GM19438 (cell line): Measurements from ENCODE around the gene NCKAP5.

ENCODE experiments used
- ATAC-seq: cut with Tn5 transposase; IDR thresholded peaks from one replicate; pipeline ENCODE4 v1.9.1; 2021; ENCODE audit warnings: low read depth; ENCODE audit not compliant: unreplicated experiment

The NCKAP5 gene

DNA sequence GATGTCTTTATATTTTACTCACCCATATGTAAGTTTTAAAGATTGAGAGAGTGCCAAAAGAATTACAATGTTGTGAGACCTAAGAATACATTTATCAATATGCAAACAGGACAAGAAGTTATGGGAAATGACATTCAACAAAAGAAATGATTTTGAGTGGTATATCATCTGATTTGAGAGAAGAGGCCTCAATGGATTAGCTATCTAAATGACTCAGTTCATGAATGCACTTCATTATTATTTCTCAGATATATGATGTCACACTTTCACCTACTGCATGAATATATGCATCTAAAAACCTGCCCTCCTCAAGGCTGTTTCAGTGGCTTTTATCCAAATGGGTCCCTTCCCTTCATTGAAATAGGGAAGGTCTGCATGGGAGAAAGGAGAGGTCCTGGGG is 769.9 kb downstream of the NCKAP5 start:
- no peak for ATAC-seq

DNA sequence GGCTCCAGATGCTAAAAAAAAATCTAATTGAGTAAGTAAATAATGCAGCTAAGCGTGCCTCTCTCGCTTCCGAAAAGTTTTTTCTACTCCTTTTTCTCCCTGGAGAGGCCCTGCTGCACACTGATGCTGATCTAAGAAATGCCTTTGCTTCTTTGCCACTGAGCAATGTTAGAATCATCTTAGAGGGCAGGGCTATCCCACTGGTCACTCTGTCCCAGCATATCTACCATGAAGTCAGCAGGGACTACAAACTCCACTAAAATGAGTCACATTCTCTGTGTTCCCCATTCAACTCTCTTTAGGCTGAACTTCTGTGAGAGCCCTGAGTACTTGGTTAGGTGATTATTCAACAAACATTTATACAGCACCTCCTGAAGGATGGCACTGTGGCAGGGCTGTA is 770.7 kb downstream of the NCKAP5 start:
- ATAC-seq = no peak

DNA sequence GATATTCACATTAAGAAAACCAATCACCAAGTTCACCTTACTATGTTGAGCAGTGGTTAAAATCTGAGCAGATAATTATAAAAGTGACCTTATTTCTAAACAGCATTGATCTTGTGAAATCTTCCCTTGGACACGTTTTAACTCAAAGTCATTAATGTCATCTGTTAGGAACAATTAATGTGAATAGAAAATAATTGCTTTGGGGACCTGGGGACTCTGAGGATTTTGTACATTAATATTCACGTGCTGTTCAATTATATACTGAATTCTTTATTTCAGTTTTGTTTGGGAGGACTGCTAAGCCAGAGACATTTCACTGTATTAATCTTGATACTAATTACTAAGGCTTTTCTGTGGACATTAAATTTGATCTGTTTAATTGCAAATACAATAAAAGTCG is 771.2 kb downstream of the NCKAP5 start:
- no peak for ATAC-seq

- no peak for ATAC-seq
Measured at GRCh38 chr2:132795220-132795619, 773.0 kb downstream of the NCKAP5 start.

DNA sequence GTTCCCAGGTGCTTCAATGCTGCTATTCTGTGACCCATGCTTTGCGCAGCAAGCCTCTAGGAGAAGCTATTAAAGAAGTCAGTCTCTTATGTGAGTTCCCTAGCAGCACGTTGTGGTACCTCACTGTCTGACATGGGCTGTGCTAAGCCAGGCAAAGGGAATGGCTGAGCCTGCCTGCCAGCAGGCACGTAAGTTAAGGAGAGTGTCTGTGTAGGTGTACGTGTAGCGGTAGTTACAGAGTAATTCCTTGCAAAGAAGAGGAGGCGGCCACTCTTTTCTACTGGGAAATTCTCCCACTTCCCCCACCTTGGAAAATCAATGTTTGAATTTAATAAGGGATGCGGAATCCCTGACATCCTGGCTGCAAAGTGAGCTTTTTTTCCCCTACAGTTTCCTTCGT is 774.7 kb downstream of the NCKAP5 start:
- ATAC-seq = no peak

- no peak for ATAC-seq
Measured at GRCh38 chr2:132790207-132790785, 778.0 kb downstream of the NCKAP5 start.

- no peak for ATAC-seq
Measured at GRCh38 chr2:132789066-132789465, 779.2 kb downstream of the NCKAP5 start.

- ATAC-seq = no peak
Measured at GRCh38 chr2:132788310-132788838, 779.9 kb downstream of the NCKAP5 start.

GRCh38 chr2:132783883-132784282 is 784.4 kb downstream of the NCKAP5 start:
- no peak for ATAC-seq

- ATAC-seq = no peak
Measured at GRCh38 chr2:132782176-132782783, 786.0 kb downstream of the NCKAP5 start.

DNA sequence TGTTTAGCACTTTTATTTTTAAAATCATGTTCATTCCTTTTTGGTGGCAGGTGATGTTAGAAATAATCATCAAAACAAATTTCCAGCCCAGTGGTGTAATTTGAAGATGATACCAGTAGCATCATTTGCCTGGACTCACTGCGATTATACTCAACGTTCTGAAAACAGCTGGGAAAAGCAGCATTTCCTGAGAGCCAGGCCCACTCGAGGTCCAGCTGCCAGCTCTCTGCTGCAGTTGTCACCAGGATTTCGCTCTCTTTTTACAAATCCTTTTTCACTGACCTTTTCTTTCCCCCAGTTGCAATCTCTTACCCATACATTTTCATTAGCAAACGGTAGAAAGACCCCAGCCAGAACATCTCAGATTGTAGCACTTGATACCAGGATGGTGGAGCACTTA is 787.6 kb downstream of the NCKAP5 start:
- no peak for ATAC-seq

DNA sequence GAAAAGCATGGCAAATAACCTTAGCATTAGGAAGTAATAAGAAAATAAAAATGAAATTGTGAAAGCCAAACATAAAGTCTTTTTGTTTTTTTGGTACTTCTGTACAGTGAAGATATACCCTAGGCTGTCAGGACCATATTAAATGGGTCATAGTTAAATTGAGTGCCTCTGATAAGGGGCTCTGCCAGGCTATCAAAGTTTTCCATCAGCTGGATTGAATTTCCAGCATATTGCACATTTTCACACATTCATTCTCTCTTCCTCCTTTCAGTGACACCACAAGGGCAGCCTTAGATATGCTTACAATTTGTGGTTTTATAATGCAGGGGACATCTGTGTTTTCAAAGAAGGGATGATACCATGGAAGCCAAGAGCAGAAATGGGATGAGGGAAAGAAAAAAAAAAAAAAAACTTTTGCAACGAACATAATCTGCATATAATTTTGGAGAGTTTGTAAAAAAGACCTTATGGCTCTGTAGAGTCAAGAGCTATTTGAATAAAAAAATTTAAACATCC is 789.0 kb downstream of the NCKAP5 start:
- no peak for ATAC-seq

GRCh38 chr2:132776287-132776686 is 792.0 kb downstream of the NCKAP5 start:
- ATAC-seq = no peak

GRCh38 chr2:132774189-132774588 is 794.1 kb downstream of the NCKAP5 start:
- no peak for ATAC-seq

- no peak for ATAC-seq
Measured at GRCh38 chr2:132773331-132773730, 794.9 kb downstream of the NCKAP5 start.

- no peak for ATAC-seq
Measured at GRCh38 chr2:132772340-132772739, 795.9 kb downstream of the NCKAP5 start.

DNA sequence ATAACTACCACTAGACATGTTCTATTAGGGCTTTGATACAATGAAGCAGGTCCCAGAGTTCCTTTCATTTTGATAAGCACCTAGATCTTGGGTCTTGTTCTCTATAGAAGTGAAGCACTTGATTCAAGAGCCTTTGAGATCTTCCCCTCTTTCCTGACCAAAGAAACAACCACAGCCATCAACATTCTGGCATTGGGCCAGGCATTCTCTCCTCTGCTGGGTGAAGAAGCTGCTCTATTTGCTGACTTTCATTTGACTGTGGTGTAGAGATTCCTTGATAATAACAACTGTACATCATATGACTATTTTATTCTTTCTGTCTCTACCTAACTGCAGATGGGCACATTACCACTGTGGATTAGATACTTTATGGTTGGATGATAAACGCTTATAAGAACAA is 801.7 kb downstream of the NCKAP5 start:
- no peak for ATAC-seq

GRCh38 chr2:132761437-132761836 is 806.8 kb downstream of the NCKAP5 start:
- ATAC-seq = no peak

- no peak for ATAC-seq
Measured at GRCh38 chr2:132760971-132761370, 807.3 kb downstream of the NCKAP5 start.

DNA sequence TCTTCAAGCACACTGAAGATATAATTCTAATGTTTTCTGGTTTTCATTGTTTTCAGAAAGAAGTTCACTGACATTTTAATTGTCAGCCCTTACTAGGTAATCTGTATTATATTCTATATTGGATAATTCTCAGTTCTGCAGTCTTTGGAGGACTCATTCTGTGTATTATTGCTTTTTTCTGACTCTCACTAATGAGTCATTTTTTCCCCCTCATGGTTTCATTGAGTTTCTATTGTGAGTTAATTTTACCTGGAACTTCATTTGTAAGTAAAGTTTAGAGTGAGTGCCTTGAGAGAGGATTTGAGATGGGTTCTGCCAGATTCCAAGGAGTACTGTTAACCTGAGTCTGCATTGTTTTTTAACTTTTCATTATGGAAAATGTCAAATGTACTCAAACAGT is 807.9 kb downstream of the NCKAP5 start:
- ATAC-seq = no peak

- ATAC-seq = no peak
Measured at GRCh38 chr2:132758995-132759394, 809.3 kb downstream of the NCKAP5 start.

- no peak for ATAC-seq
Measured at GRCh38 chr2:132757676-132758075, 810.6 kb downstream of the NCKAP5 start.
